Testis (tissue), 2 donors: ENCODE measurements around the gene B4GALT1.

Source experiments
- POLR2A ChIP-seq: fragments of 450-650 bp; IDR thresholded peaks from one replicate; pipeline ENCODE4 v1.6.1; 2017; ENCODE audit warnings: antibody characterized with exemption, mild to moderate bottlenecking, moderate library complexity
- TF ChIP-seq, protein P1 (sequence below), 3 experiments: fragments of 450-650 bp in 2 of 3; fragments of 200-600 bp in 1 of 3; sonication (generic) in 1 of 3; IDR thresholded peaks; one replicate each; pipeline ENCODE4 v1.5.1; 2016 to 2019; ENCODE audit warnings: antibody characterized with exemption in 3 of 3, mild to moderate bottlenecking in 2 of 3, moderate library complexity in 1 of 3

DNA sequence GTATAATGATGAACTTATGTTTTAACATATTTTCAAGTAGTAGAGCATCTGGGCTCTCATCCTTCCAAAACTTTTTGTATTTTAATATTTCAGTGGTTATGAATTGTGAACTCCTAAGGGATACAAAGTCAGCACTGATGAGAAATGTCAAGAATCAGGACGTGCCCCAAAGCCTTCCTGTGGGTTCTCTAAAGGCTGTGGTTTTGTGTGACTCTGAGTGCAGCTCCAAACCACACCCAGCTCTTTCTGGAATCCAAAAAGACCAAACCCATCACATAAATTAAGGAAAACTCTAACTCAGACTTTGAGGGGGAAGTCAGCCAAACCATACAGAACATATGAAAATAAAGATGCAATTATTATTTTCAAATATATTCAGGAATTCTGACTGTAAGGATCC, 49.8 kb downstream of the B4GALT1 start:
- TF ChIP-seq, protein P1, sequence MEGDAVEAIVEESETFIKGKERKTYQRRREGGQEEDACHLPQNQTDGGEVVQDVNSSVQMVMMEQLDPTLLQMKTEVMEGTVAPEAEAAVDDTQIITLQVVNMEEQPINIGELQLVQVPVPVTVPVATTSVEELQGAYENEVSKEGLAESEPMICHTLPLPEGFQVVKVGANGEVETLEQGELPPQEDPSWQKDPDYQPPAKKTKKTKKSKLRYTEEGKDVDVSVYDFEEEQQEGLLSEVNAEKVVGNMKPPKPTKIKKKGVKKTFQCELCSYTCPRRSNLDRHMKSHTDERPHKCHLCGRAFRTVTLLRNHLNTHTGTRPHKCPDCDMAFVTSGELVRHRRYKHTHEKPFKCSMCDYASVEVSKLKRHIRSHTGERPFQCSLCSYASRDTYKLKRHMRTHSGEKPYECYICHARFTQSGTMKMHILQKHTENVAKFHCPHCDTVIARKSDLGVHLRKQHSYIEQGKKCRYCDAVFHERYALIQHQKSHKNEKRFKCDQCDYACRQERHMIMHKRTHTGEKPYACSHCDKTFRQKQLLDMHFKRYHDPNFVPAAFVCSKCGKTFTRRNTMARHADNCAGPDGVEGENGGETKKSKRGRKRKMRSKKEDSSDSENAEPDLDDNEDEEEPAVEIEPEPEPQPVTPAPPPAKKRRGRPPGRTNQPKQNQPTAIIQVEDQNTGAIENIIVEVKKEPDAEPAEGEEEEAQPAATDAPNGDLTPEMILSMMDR (IDR thresholded peaks at IDR 0.05): no peak
- TF ChIP-seq POLR2A: no peak
